ENCODE measurements around the gene SKOR1. TPM values are rescaled to one million over a fixed set of nuclear protein-coding genes. Genes with fewer than 3 reads are reported as not detected.

Gene SKOR1
- total RNA-seq, 1 experiment from 2014 or later, result 0.13 TPM

DNA sequence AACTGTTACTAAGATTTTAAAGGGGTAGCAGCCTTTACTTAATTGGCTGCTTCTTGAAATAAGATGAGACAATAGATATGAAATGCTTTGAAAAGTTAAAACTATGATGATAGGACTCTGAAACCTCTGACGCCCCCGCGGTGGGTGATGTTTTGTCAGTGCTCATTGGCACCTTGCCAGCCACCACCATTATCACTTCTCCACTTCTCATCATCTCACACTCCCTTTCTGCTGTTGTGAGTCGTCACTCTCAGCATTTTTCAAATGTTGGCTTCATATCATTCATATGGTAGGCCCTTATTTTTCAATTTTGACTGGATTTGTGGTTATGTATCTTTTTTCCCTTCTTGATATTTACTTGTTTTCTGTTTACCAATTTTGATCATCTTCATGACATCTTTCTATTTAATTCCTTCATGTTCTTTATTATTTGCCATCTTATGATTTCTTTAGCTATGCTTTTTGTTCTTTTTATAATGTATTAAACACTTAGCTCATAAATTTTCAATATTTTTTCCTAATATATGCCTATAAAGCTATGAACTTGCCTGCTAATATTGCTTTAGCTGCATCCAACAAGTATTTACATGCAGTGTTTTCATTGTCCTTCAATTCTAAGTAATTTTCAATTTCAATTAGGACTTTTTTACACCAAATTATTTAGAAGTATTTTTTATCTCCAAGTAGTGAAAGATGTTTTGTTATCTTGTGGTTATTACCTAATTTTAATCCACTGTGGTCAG lies 30.3 kb upstream of the SKOR1 start:
- H3K36me3 Mint-ChIP-seq (ENCODE audit: insufficient read depth in 1 of 3, low read depth in 3 of 3), result peaks cover 0 to 16% (median 15%) of the 10 kb centered on the region in 3 experiments; a peak in 5 of 7 replicates
- Histone ChIP-seq H3K9me3 (ENCODE audit: control insufficient read depth, low read depth, low read length) (no peaks in the 10 kb centered on the region), H3K27me3 (ENCODE audit: insufficient read depth, low read length) (no peaks in the 10 kb centered on the region), H3K9ac (ENCODE audit: extremely low read depth, insufficient read length, low read length) (no peak overlapping the region), H3K23ac (ENCODE audit: insufficient read length, low read depth, low read length) (no peak overlapping the region), H2AFZ (ENCODE audit: low read length) (no peak overlapping the region), H3K14ac (ENCODE audit: insufficient read depth, low read length) (no peak overlapping the region), H2BK120ac (ENCODE audit: low read depth, low read length, poor library complexity, severe bottlenecking) (no peak overlapping the region), H4K5ac (ENCODE audit: insufficient read length, low read depth, low read length) (no peak overlapping the region), H3K23me2 (ENCODE audit: insufficient read length, low read depth, low read length, poor library complexity, severe bottlenecking) (no peaks in the 10 kb centered on the region), H3K4me2 (ENCODE audit: insufficient read depth, insufficient read length, low read length) (no peak overlapping the region), H3K4ac (ENCODE audit: low read depth, low read length) (no peak overlapping the region), H4K91ac (ENCODE audit: insufficient read length, low read depth, low read length) (no peak overlapping the region), H2AK5ac (ENCODE audit: insufficient read length, low read length) (no peak overlapping the region), H3K18ac (ENCODE audit: insufficient read length, low read depth, low read length) (no peak overlapping the region), H3K79me2 (ENCODE audit: insufficient read depth, low read length) (no peaks in the 10 kb centered on the region), H2BK20ac (ENCODE audit: low read depth, low read length, poor library complexity, severe bottlenecking) (no peak overlapping the region), H3K4me1 (ENCODE audit: insufficient read depth, low read length) (peaks cover 16% of the 10 kb centered on the region), H3T11ph (ENCODE audit: low read length) (no peak overlapping the region), H3K79me1 (ENCODE audit: insufficient read depth, low read depth, low read length, poor library complexity, severe bottlenecking) (no peaks in the 10 kb centered on the region), H3K56ac (ENCODE audit: insufficient read length, low read depth, low read length) (no peak overlapping the region), H3K27ac (ENCODE audit: insufficient read length, low read depth, low read length) (no peak overlapping the region), H2BK5ac (ENCODE audit: insufficient read length, low read length) (no peak overlapping the region), H2BK15ac (ENCODE audit: low read depth, low read length) (no peak overlapping the region), H4K8ac (replicated peaks; ENCODE audit: insufficient read length, low read depth, low read length) (no peak overlapping the region), H4K20me1 (ENCODE audit: control insufficient read depth, insufficient read depth, insufficient read length) (no peaks in the 10 kb centered on the region), H2BK12ac (ENCODE audit: insufficient read length, low read depth, low read length) (no peak overlapping the region)
- no peaks in the 10 kb centered on the region; the same call in 1 of the 2 replicates for H3K27me3 Mint-ChIP-seq (ENCODE audit: low read depth)
- no peak overlapping the region for H3K27ac Mint-ChIP-seq
- no peak for DNase-seq
- WGBS (ENCODE audit: extremely low coverage, insufficient read length, low lambda C conversion rate), result no CpG with 5 or more reads among the region's 4 CpGs
- peaks cover 7 to 8% of the 10 kb centered on the region in 2 experiments; a peak in 3 of 5 replicates for H3K9me3 Mint-ChIP-seq
- peaks cover 34 to 36% of the 10 kb centered on the region in 2 experiments for H3K4me1 Mint-ChIP-seq
- H3K4me3 Mint-ChIP-seq, result no peak overlapping the region; a peak in 1 of 5 replicates
- TF ChIP-seq, protein P1, sequence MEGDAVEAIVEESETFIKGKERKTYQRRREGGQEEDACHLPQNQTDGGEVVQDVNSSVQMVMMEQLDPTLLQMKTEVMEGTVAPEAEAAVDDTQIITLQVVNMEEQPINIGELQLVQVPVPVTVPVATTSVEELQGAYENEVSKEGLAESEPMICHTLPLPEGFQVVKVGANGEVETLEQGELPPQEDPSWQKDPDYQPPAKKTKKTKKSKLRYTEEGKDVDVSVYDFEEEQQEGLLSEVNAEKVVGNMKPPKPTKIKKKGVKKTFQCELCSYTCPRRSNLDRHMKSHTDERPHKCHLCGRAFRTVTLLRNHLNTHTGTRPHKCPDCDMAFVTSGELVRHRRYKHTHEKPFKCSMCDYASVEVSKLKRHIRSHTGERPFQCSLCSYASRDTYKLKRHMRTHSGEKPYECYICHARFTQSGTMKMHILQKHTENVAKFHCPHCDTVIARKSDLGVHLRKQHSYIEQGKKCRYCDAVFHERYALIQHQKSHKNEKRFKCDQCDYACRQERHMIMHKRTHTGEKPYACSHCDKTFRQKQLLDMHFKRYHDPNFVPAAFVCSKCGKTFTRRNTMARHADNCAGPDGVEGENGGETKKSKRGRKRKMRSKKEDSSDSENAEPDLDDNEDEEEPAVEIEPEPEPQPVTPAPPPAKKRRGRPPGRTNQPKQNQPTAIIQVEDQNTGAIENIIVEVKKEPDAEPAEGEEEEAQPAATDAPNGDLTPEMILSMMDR (conservative IDR thresholded peaks at IDR 0.05), result no peak
